ENCODE results near the gene TMEM232.

The TMEM232 gene

GRCh38 chr5:110590187-110590586 is 136.3 kb downstream of the TMEM232 start:
- TF ChIP-seq CTCF (IDR thresholded peaks at IDR 0.05): peak; percentile 51; the same call in 1 of the 2 replicates

GRCh38 chr5:110588286-110588980 is 138.0 kb downstream of the TMEM232 start:
- no peak for TF ChIP-seq CTCF (IDR thresholded peaks at IDR 0.05)

- TF ChIP-seq CTCF (IDR thresholded peaks at IDR 0.05): no peak
Measured at GRCh38 chr5:110580625-110581024, 145.8 kb downstream of the TMEM232 start.

GRCh38 chr5:110572729-110573128 is 153.7 kb downstream of the TMEM232 start:
- TF ChIP-seq CTCF (IDR thresholded peaks at IDR 0.05): no peak

GRCh38 chr5:110562191-110562590 is 164.3 kb downstream of the TMEM232 start:
- TF ChIP-seq CTCF (IDR thresholded peaks at IDR 0.05): no peak

GRCh38 chr5:110561510-110561909 is 165.0 kb downstream of the TMEM232 start:
- TF ChIP-seq CTCF (IDR thresholded peaks at IDR 0.05): no peak

- no peak for TF ChIP-seq CTCF (IDR thresholded peaks at IDR 0.05)
Measured at GRCh38 chr5:110549301-110549700, 177.2 kb downstream of the TMEM232 start.

GRCh38 chr5:110548171-110548570 is 178.3 kb downstream of the TMEM232 start:
- no peak for TF ChIP-seq CTCF (IDR thresholded peaks at IDR 0.05)
